ENCODE data around the gene NFIB.

The NFIB gene

DNA sequence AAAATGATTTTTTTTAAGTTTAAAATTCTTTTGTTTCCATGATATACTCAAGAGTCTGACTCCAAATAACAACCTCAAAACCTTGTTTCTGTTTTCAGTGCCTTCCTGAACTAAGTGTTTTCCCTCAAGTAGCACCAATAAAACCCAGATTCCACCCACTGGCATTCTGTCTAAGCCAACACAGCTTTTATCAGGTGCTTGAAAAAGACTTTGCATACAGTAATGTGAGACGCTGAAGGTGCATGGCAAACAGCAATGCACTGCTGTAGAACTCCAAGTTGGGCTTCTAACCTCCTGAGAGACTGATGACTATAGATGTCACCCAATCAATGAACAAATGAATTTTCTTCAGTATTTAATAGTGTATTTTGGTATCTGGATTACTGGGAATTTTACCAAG lies 95.7 kb downstream of the NFIB start:
- in situ Hi-C loops (cut with MboI; ENCODE audit: low sequenced_read_pairs): no loop called here

- in situ Hi-C loops (cut with MboI; ENCODE audit: low sequenced_read_pairs): no loop called here
These were observed 97.2 kb downstream of the NFIB start for GRCh38 chr9:14216612-14217194.

DNA sequence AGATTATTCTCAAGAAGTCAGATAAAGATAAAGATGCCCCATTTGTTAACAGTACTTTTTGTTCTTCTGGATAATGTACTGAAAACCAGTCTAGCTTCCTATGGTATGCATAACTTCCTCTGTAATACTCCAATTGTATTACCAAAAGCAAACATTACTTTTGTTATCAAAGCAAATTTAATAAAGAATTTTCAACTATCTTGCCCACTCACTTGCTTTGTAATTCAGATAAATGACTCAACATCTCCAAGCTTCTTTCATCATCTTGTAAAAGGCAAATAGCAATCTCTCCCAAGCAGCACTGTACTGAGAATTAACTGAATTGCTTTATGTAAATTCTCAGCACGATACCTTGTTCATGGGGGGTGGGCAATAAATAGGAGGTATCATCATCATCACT lies 98.3 kb downstream of the NFIB start:
- in situ Hi-C loops (cut with MboI; ENCODE audit: low sequenced_read_pairs): no loop called here

- in situ Hi-C loops (cut with MboI; ENCODE audit: low sequenced_read_pairs): no loop called here
These were observed 99.2 kb downstream of the NFIB start for GRCh38 chr9:14214693-14215092.

DNA sequence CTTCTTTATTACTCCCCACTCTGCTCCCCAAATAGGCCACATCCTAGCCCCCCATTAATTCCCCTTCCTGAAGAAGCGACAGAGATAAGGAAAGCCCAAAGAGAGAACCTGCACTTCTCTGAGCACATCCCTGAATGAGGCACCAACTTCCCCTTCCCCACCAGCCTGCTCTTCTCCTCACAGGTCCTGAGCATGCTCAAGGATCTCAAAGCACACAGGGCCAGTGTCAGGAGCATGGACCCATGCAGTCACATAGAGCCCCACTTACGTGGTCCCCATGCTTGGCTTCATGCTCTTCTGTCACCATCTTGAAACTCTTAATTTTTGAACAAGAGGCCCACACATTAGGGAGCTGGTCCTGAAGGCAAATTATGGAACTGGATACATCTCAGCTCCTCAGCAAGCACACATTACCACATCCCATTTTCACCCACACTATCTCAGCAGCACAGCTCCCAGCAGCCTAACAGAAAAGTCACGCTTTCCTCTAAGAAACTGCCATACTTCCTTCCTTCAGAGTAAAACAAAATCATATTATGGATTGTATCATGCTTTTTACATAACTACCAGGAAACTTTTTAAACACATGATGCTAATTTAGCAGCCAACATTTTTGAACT lies 99.8 kb downstream of the NFIB start:
- in situ Hi-C loops (cut with MboI; ENCODE audit: low sequenced_read_pairs): no loop called here

GRCh38 chr9:14213504-14213903 lies 100.4 kb downstream of the NFIB start:
- in situ Hi-C loops (cut with MboI; ENCODE audit: low sequenced_read_pairs): no loop called here

DNA sequence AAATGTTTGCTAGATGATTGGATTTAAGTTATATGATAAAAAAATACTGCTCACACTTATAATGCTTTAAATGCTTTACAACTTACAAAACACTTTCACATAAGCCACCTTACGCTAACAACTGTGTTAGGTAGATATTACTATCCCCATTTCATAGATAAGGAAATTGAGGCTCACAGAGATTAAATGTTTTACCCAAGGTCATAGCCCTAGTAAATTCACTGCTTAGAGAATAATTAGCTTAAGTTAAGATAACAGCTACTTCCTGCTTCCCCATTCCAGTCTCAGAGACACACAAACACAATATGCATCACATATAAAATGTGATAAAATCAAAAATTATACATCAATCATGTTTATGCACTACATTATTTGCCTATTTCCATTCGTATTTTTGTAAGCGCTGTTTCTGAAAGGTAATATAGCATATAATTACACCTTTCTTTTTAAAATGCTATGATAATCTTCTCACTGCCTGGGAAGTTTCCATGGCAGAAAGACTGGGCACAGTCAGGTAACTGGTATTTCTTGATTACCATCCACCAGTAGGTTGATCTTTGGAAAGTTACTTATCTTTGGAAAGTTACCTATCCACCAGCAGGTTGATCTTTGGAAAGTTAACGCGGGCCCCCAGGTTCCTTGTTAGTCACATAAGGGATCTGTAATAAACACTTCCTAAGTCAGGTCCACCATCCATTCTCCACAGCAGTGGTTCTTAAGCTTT lies 101.1 kb downstream of the NFIB start:
- in situ Hi-C loops (cut with MboI; ENCODE audit: low sequenced_read_pairs): no loop called here

DNA sequence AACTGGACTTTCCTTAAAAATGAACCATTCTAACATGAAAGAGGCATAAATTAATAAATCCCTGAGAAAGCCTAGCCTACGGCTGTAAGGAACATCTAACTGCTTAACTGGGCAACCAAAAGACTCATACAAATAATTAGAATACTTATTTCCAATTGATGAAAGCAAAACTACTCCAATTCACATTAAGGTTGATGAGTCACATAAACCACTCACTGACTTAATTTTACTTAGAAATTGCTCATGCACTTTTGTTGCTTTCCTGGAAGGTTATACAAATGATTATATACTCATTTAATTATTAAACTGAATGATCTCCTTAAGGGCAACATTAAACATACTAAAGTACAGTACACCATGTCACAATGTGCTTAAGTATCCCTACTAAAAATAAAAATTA lies 101.9 kb downstream of the NFIB start:
- in situ Hi-C loops (cut with MboI; ENCODE audit: low sequenced_read_pairs): no loop called here

GRCh38 chr9:14211564-14211963 lies 102.4 kb downstream of the NFIB start:
- in situ Hi-C loops (cut with MboI; ENCODE audit: low sequenced_read_pairs): no loop called here

- in situ Hi-C loops (cut with MboI; ENCODE audit: low sequenced_read_pairs): no loop called here
These were observed 103.5 kb downstream of the NFIB start for GRCh38 chr9:14210428-14210827.

DNA sequence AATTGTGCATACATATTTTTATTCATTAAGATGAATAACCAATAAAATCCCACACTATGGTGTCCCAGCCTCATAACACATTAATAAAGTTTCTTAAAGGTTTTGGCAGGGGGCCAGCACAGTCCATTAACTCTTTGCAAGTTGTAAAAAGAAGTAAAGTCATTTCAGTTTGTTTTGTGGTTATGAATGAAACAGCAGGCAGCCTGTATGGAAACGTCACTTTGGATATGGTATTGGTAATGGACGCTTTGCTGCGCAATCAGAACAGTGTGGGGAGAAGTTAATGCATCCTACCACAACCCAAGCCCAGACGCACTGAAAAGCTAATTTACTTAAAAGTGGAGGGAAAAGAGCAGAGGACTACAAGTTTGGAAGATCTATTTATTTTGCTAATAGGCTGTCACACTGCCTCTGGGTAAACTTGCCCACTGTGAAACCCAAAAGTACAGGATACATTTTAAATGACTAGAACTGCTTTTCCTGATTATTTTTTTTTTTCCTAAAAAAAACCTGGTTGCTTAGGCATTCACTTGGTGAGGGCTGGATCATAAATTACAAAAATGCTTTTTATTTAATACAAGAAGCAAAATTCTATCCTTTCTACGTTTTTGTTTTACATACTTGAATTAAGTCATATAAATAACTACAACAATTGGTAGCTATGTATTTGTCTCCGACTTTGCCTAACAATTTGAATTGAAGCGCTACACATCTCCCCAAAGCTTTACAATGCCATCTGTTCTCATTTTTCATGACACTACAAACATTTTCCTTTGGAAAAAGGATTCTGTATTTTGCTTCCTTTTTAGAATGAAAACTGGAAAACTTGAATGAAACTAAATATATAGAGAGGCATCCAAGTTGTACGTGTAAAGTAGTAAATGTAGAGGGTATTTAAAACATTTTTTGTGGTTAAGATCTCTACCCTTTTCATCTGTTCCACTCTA lies 104.3 kb downstream of the NFIB start:
- in situ Hi-C loops (cut with MboI; ENCODE audit: low sequenced_read_pairs): no loop called here

DNA sequence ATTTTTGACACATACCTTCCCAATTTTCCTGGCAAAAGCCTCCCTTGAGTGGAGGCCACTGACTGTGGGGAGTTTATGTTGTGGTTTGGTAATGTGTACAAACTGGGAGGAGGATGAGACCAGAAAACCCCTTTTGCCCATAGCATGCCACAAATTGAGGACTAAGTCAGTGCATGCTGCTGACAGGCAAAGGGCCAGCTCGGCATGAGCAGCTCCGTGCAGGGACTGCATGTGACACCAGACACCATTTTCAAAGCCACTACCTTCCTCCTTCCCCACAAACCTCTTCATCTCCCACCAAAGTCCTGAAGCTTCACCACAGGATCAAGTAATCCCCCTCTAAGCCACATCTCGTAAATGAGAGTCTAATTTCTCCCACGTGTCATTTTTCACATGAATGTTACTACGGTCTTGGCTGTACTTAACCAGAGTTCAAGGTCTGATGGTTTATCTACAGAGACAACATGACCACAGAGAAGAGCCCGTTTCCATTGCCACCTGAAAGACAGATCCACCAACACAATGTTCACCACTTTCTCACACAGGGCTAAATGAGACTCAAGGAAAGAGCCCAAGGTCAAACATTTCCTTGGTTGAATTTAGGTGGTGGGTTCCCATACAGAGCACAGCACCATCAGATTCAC lies 106.5 kb downstream of the NFIB start:
- in situ Hi-C loops (cut with MboI; ENCODE audit: low sequenced_read_pairs): no loop called here

GRCh38 chr9:14205463-14205862 lies 108.5 kb downstream of the NFIB start:
- in situ Hi-C loops (cut with MboI; ENCODE audit: low sequenced_read_pairs): no loop called here

DNA sequence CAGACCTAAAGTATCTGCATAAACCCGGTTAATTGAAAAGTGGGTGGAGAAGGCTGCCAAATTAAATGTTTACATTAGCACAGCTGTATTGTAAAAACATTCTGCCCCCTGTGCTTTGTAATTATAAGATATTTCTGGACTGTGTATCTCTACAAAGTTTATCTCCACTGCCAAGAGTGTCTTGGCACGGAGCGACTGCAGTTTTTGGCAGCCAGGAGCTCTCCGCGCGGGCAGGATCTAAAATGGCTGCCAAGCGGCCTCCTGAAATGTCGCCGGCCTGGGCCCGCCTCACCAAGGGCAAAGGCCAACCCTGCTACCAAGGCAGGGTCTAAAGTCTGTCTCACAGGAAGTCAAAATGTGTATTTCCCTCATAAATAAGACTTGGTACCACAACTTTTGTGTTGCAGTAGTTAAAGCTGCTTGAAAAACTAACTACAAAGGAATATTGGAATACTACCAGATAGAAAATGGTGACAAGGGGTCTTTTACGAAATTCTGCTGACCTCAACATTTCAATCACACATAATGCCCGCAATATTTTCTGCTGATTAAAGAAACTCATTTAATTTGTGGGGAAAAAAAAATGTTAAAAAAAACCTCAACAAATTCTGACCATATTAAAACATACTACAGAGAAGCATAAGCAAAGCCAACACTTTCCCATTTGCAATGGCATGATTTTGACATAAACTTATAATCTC lies 110.4 kb downstream of the NFIB start:
- in situ Hi-C loops (cut with MboI; ENCODE audit: low sequenced_read_pairs): no loop called here

DNA sequence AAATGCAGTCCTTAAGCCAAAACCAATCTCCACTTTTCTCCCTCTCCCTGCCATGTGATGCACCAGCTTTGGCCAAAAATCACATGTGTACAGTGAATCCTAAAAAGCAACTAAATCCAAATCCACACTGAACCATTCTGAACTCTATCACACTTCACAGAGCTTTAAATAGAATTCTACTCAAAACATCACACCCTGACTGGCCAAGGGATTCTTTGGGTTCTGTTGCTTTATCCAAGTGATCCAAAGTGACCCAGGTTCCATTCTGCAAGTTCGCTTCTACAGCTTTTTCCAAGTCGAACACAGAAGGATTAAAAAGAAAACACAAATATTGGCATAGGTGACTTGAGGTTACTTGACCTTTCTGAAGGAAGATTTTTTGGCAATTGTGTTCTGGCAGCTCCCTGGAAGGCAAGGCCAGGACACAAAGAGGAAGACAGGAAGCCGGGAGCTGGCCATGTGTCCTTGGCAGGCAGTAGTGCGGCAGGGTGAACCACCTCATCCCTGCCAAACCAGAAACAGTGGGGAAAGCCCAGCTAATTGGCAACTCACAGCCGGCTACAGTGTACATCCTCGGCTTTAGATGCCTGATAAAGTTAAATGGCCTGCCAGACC lies 115.0 kb downstream of the NFIB start:
- in situ Hi-C loops (cut with MboI; ENCODE audit: low sequenced_read_pairs): no loop called here

- in situ Hi-C loops (cut with MboI; ENCODE audit: low sequenced_read_pairs): no loop called here
These were observed 115.7 kb downstream of the NFIB start for GRCh38 chr9:14198047-14198840.

- in situ Hi-C loops (cut with MboI; ENCODE audit: low sequenced_read_pairs): no loop called here
These were observed 116.5 kb downstream of the NFIB start for GRCh38 chr9:14197325-14197858.

DNA sequence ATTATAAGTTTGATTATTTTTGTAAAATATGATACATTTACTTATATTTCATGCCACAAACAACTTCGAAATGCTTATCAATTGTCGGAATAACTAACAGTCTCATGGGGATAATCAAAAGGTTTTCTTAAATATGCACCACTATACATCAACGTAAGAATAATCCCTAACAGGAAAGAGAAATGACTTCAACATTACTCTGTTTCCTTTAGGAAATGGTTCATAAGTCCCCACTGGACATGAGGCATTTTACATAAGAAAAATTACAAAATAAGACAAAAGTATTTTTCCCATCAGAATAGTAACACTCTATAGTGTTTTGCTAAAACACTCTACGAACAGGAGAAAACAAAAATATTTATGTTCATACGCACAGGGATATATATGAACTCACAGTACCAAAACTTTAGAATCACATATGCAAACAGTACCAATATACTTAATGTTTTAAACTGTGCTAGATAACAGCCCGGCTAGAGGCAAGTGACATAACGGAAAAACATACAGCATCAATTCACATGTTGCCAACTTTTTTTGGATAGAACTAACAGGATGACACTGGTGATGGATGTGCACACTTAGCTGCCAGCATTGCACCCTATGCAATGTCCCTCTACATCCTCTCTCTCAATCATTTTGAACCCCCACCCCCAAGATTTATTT lies 120.5 kb downstream of the NFIB start:
- in situ Hi-C loops (cut with MboI; ENCODE audit: low sequenced_read_pairs): no loop called here

Data from HL-60/S4 treated with phorbol 12-myristate 13-acetate at 8.2 ng/mL for 4 days and 3 days (cell line).